Fibroblast of lung (primary cell): Measurements from ENCODE around the gene ID2. TPM values are rescaled to one million over a fixed set of nuclear protein-coding genes. Genes with fewer than 3 reads are reported as not detected.

ENCODE experiments used
- DNase-seq, 2 donors: peaks; one replicate each; pipeline versions ENCODE4 v3.0.0 to v3.0.0-alpha.2; 2010; ENCODE audit warnings: low read depth in 2 of 2
- H2AFZ ChIP-seq: 2 replicates; pipeline ENCODE4 v1.5.1; 2012; ENCODE audit warnings: low read length, control low read depth, inconsistent platforms
- H3K27ac ChIP-seq: 2 replicates; pipeline ENCODE4 v1.5.1; 2011; ENCODE audit warnings: low read length, control low read depth; ENCODE audit not compliant: insufficient read depth
- H3K27me3 ChIP-seq: 2 replicates; pipeline ENCODE4 v1.5.1; 2011; ENCODE audit warnings: mild to moderate bottlenecking, low read length; ENCODE audit not compliant: control insufficient read depth, insufficient read depth
- H3K36me3 ChIP-seq: 2 replicates; pipeline ENCODE4 v1.5.1; 2011; ENCODE audit warnings: low read length; ENCODE audit not compliant: control insufficient read depth, insufficient read depth
- H3K4me1 ChIP-seq: 2 replicates; pipeline ENCODE4 v1.5.1; 2011; ENCODE audit warnings: low read length; ENCODE audit not compliant: control insufficient read depth, insufficient read depth; ENCODE audit errors: extremely low read depth
- H3K4me2 ChIP-seq: 2 replicates; pipeline ENCODE4 v1.5.1; 2011; ENCODE audit warnings: low read length, control low read depth; ENCODE audit not compliant: insufficient read depth; ENCODE audit errors: extremely low read depth
- H3K4me3 ChIP-seq, 4 experiments: fragments of 200-600 bp in 1 of 4; sonication (generic) in 1 of 4; replicated peaks in 1 of 4; 2 replicates each; pipeline ENCODE4 v1.5.1; 2011 to 2016; ENCODE audit warnings: low read length in 4 of 4, low read depth in 3 of 4, mild to moderate bottlenecking in 3 of 4, control low read depth in 2 of 4, inconsistent platforms in 1 of 4, mixed read lengths in 1 of 4; ENCODE audit not compliant: insufficient read depth in 1 of 4; ENCODE audit errors: control extremely low read depth in 1 of 4
- H3K79me2 ChIP-seq: 2 replicates; pipeline ENCODE4 v1.5.1; 2012; ENCODE audit warnings: mild to moderate bottlenecking, low read length, inconsistent platforms; ENCODE audit not compliant: control insufficient read depth, insufficient read depth
- H3K9ac ChIP-seq: 2 replicates; pipeline ENCODE4 v1.5.1; 2011; ENCODE audit warnings: mild to moderate bottlenecking, low read length, control low read depth; ENCODE audit not compliant: insufficient read depth
- H3K9me3 ChIP-seq: 2 replicates; pipeline ENCODE4 v1.5.1; 2012; ENCODE audit warnings: low read depth, low read length; ENCODE audit not compliant: control insufficient read depth, insufficient read depth
- H4K20me1 ChIP-seq: 2 replicates; pipeline ENCODE4 v1.5.1; 2011; ENCODE audit warnings: low read length; ENCODE audit not compliant: control insufficient read depth, insufficient read depth; ENCODE audit errors: extremely low read depth
- CTCF ChIP-seq, 2 donors: IDR thresholded peaks in 1 of 2; conservative IDR thresholded peaks in 1 of 2; 1 replicate in 1 of 2; 2 replicates in 1 of 2; pipeline ENCODE4 v1.5.1; 2011 to 2012; ENCODE audit warnings: low read length in 2 of 2, control low read depth in 1 of 2, inconsistent platforms in 1 of 2, low read depth in 1 of 2, mild to moderate bottlenecking in 1 of 2
- EZH2 ChIP-seq: IDR thresholded peaks from 2 replicates; pipeline ENCODE4 v1.5.1; 2012; ENCODE audit warnings: low read length, control low read depth, mild to moderate bottlenecking; ENCODE audit errors: missing control alignments
- polyA plus RNA-seq, 2 donors: library from polyadenylated mRNA; depleted of rRNA in 1 of 2; stranded (reverse) in 1 of 2; unstranded in 1 of 2; fragments of >200 nt; gene quantifications; 2 replicates each; pipeline ENCODE4 v1.2.1, GENCODE V29; 2011 to 2012; ENCODE audit warnings: missing spikeins in 1 of 2
- total RNA-seq: library from RNA; depleted of rRNA; stranded (reverse); fragments of >200 nt; gene quantifications from 2 replicates; pipeline ENCODE4 v1.2.1, GENCODE V29; 2014

The ID2 gene
- total and polyA plus RNA-seq, 2 donors (not counting 1 experiment from before 2014, with no cell fraction given), result 23.1 to 66.6 TPM

GRCh38 chr2:8645176-8645831, 36.6 kb upstream of the ID2 start:
- H3K27ac ChIP-seq, result no peak overlapping the region
- no peaks in the 10 kb centered on the region for H3K4me1 ChIP-seq
- no peak overlapping the region for H3K4me3 ChIP-seq
- no peak overlapping the region for H3K9ac ChIP-seq
- H3K27me3 ChIP-seq, result no peaks in the 10 kb centered on the region
- no peaks in the 10 kb centered on the region for H3K9me3 ChIP-seq
- no peak for DNase-seq
- TF ChIP-seq CTCF (conservative IDR thresholded peaks at IDR 0.05 in 1 of 2, IDR thresholded peaks at IDR 0.05 in 1 of 2; ENCODE audit: low read depth in 1 of 2, low read length in 2 of 2) (no peak), EZH2 (no peak)
- H2AFZ ChIP-seq, result no peak overlapping the region
- no peaks in the 10 kb centered on the region for H4K20me1 ChIP-seq
- H3K36me3 ChIP-seq, result no peaks in the 10 kb centered on the region
- H3K4me2 ChIP-seq, result no peak overlapping the region
- H3K79me2 ChIP-seq, result no peaks in the 10 kb centered on the region

DNA sequence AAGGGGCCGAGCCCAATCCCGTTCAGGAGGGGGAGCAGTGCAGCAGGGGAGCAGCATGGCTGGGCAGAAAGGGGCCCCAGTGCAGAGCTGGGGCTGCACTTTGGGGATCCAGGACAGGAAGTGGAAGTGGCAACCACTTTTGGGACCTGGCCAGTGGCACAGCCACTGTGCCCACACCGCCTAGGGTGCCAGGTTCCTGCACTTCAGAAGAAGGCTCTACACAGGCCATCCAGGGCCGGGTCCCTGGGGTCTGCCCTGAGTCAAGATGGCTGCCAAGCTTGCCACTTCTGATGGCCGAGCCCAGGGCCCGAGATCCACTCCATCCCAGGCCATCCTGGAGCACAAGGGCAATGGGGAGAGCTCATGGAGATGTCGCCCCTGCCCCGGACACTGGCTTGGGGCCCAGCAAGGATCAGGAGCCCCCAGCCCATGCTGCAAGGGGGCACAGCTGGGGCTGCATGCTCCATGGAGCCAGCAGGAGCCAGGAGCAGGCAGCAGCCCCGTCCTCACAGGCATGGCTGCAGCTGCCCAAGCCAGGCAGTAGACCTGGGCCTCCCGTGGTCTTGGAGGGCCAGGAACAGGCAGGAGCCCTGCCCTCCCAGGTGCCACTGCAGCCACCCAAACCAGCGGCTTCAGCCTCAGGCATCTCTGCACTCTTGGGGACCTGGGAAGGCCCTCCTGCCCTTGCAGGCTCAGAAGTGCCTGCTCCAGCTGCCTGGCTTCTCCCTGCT, 35.0 kb upstream of the ID2 start:
- H3K4me1 ChIP-seq, result no peaks in the 10 kb centered on the region
- no peaks in the 10 kb centered on the region for H3K79me2 ChIP-seq
- no peak overlapping the region for H3K4me3 ChIP-seq
- H3K27ac ChIP-seq, result no peak overlapping the region
- H3K9me3 ChIP-seq, result no peaks in the 10 kb centered on the region
- no peaks in the 10 kb centered on the region for H4K20me1 ChIP-seq
- TF ChIP-seq CTCF (conservative IDR thresholded peaks at IDR 0.05 in 1 of 2, IDR thresholded peaks at IDR 0.05 in 1 of 2; ENCODE audit: low read depth in 1 of 2, low read length in 2 of 2), result no peak
- no peak for TF ChIP-seq EZH2
- no peak overlapping the region for H3K9ac ChIP-seq
- no peak overlapping the region for H2AFZ ChIP-seq
- no peaks in the 10 kb centered on the region for H3K27me3 ChIP-seq
- H3K36me3 ChIP-seq, result no peaks in the 10 kb centered on the region
- DNase-seq, result no peak
- H3K4me2 ChIP-seq, result no peak overlapping the region

- DNase-seq, result no peak
These were observed 34.4 kb upstream of the ID2 start for GRCh38 chr2:8647462-8647857.

More at GRCh38 chr2:8647462-8647857, 34.4 kb upstream of the ID2 start:
- H3K4me3 ChIP-seq, result no peak overlapping the region
- H3K36me3 ChIP-seq, result no peaks in the 10 kb centered on the region
- H3K27ac ChIP-seq, result no peak overlapping the region
- H3K9ac ChIP-seq, result no peak overlapping the region
- H3K9me3 ChIP-seq, result no peaks in the 10 kb centered on the region
- H2AFZ ChIP-seq, result no peak overlapping the region
- H3K4me1 ChIP-seq, result no peaks in the 10 kb centered on the region
- no peaks in the 10 kb centered on the region for H3K79me2 ChIP-seq
- no peaks in the 10 kb centered on the region for H4K20me1 ChIP-seq
- no peak overlapping the region for H3K4me2 ChIP-seq
- TF ChIP-seq CTCF (conservative IDR thresholded peaks at IDR 0.05 in 1 of 2, IDR thresholded peaks at IDR 0.05 in 1 of 2; ENCODE audit: low read depth in 1 of 2, low read length in 2 of 2) (no peak), EZH2 (no peak)
- H3K27me3 ChIP-seq, result no peaks in the 10 kb centered on the region
